HuH-7.5 (cell line): ENCODE data around the gene UNC45B.
"Not testable (repeated sequence)": the region's sequence is repeated elsewhere in the genome, so short reads cannot be mapped to it uniquely, and the experiment has no call there.

ENCODE experiments used
- DNase-seq: peaks from one replicate; pipeline ENCODE4 v3.0.0; 2011; ENCODE audit warnings: low spot score

Gene UNC45B

DNA sequence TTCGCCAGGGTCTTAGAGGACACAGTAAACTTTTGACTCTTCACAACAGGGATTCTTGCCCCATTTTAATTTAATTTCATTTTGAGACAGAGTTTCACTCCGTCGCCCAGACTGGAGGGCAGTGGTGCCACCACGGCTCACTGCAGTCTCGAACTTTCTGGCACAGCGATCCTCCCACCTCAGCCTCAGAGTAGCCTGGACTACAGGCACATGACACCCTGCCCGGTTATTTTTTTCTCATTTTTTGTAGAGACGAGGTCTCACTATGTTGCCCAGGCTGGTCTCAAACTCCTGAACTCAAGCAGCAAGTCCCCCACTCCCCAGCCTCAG, 5.2 kb upstream of the UNC45B start:
- DNase-seq, result no peak

GRCh38 chr17:35144840-35145239, 2.8 kb upstream of the UNC45B start:
- DNase-seq, result no peak

DNA sequence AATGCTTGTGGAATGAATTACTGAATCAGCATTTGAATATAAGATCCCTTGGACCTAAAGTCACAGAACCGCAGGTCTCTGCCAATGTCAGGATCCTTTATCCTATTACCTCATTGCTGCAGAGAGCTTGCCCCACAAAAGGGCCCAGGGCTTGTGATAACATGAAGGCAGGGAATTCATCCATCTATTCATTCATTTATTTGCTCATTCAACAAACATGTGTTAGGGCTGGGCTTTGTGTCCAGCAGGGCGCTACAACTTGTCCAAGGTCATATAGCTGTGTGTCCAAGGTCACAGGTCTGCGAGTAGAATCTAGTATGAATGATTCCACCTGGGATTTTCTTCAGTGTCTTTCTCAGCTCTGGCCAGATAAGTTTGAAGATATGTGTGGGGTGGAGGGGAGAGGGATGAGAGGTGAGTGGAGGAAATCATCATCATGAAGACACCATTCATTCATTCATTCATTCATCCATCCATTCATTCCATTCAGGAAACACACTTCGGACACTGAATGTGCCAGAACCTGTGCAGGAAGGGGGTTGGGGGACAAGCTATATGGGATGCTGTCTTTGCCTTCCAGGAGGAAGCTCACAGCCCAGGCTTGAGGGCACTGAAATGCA, 1.3 kb upstream of the UNC45B start:
- no peak for DNase-seq

DNA sequence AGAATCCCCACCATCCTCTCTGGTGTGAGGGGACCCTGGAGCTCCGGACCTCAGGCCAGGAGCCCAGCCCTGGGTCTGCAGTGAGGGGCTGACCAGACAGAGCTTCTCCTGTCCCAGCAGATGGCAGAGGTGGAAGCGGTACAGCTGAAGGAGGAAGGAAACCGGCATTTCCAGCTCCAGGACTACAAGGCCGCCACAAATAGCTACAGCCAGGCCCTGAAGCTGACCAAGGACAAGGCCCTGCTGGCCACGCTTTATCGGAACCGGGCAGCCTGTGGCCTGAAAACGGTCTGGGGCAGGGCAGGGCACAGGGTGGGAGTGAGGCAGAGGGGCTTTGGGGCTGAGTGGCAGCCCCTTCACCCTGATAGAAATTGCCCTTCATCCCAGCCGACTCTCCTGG, 527 bp downstream of the UNC45B start:
- no peak for DNase-seq

GRCh38 chr17:35149941-35150340, 2.3 kb downstream of the UNC45B start:
- DNase-seq, result no peak

DNA sequence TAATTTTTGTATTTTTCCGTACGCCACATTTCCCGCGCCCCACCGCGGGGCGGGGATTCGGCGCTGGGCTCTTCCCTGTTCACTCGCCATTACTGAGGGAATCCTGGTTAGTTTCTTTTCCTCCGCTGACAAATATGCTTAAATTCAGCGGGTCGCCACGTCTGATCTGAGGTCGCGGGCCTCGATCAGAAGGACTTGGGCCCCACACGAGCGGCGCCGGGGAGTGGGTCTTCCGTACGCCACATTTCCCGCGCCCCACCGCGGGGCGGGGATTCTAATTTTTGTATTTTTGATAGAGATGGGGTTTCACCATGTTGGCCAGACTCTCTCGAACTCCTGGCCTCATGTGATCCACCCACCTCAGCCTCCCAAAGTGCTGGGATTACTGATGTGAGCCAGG, 3.5 kb downstream of the UNC45B start:
- DNase-seq, result not testable (repeated sequence)

GRCh38 chr17:35152421-35153140, 5.0 kb downstream of the UNC45B start:
- no peak for DNase-seq

DNA sequence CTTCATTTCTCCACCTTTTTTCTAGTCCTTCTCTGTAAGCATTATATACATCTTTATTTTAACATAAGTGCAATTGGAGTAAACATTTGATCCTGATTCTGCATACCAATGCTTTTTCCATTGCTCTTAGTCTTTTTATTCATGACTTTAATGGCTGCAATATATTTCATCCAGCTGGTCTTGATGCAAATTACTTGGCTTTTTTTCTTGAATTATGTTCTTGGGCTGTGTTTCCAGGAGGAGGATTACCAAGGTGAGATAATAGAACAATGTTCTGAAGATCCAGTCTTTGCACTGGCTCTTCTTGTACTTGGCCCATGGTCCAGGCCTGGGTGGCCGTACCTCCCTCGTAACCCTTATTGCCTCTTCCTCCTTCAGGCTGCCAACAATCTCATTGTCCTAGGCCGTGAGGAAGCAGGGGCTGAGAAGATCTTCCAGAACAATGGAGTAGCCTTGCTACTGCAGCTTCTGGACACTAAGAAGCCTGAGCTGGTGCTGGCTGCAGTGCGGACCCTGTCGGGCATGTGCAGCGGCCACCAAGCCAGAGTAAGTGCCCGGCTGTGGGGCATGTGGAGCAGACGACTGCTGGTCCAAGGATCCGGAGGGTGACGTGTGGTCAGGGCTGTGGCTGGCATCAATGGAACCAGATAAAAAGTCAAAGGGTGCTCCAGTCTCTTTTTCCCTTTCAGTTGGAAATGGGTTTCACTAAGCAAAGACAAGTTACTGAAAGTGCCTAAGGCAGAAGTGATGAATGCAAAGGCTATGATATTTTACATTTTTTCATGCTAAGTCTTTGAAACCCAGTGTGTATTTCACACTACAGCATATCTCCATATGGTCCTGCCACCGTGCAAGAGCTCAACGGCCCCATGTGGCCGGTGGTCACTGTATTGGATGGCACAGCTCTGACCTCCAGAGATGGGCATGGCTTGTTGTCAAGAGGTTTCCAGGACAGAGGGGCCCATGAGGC, 6.9 kb downstream of the UNC45B start:
- DNase-seq, result no peak

GRCh38 chr17:35155246-35155645, 7.6 kb downstream of the UNC45B start:
- DNase-seq, result no peak

DNA sequence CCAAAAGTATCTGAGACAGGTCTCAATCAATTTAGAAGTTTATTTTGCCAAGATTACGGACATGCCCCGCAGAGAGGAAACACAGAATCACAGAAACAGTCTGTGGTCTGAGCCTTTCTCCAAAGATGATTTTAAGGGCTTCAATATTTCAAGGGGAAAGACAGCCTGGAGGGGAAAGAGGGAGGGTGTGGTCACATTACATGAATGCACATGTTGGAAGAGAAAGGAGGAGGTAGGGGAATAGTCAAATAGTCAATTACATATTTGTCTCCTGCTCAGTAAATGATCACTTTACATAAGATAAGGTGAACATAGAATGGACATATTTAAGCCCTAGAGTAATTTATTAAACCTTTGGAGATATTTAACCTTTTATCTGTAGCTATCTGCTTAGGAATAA, 12.3 kb downstream of the UNC45B start:
- DNase-seq, result no peak

- DNase-seq, result no peak
Observed at GRCh38 chr17:35160354-35161201, 13.0 kb downstream of the UNC45B start.

- DNase-seq, result no peak
Observed at GRCh38 chr17:35161281-35161761, 13.7 kb downstream of the UNC45B start.

DNA sequence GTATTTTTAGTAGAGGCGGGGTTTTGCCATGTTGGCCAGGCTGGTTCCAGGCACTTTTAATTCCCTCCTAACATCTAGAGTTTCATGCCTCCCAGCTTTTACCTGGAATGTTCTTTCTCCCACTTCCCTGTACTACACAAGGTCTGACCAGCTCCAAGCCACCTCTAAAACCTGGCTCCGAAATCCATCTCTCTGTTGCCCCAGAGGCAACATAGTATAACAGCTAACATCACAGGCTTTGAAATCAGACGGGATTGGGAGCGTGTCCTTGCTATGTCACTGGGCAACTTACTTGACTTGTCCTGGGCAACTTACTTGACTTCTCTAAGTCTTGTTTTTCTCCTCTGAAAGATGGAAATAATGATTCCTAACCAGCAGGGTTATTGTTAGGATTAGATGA, 15.1 kb downstream of the UNC45B start:
- DNase-seq, result no peak

DNA sequence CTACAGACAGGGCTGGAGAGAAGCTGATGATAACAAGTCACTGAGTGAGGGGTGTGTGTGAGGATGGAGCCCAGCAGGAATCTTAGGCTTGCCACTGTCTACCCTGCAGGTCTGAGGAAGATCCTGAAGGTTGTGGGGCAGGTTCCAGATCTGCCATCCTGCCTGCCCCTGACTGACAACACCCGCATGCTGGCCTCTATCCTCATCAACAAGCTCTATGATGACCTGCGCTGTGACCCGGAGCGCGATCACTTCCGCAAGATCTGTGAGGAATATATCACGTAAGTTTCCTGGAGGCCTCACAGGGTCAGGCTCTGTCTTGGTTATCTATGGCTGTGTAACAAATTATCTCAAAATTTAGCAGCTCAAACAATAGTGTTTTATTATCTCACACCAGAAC, 16.3 kb downstream of the UNC45B start:
- DNase-seq, result no peak

DNA sequence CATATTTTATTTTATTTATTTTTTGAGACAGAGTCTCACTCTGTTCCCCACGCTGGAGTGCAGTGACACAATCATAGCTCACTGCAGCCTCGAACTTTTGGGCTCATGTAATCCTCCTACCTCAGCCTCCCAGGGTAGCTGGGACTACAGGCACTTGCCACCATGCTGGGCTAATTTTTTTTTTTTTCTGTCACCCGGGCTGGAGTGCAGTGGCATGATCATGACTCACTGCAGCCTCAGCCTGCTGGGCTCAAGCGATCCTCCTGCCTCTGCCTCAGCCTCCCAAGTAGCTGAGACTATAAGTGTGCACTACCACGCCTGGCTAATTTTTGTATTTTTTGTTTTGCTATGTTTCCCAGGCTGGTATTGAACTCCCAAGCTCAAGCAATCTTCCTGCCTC, 17.1 kb downstream of the UNC45B start:
- DNase-seq, result no peak

DNA sequence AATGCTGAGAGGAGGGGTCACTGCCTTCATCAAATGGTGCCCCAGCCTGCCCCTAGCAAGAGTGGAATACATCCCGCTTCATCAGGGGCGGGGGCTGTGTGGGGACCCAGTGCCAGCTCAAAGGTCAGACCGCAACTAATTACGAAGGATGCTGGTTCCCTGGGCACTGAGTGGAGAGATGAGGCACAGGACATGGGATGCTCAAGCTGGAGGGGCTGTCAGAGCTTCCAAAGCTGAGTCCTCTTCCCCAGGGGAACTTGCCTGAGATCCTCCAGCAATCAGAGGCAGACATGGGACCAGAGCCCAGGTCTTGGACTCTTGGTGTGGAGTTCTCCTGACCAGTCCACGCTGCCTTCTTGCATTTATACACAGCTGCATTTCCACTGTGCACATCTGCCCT, 18.9 kb downstream of the UNC45B start:
- DNase-seq, result no peak

- no peak for DNase-seq
Observed at GRCh38 chr17:35167046-35167445, 19.4 kb downstream of the UNC45B start.

DNA sequence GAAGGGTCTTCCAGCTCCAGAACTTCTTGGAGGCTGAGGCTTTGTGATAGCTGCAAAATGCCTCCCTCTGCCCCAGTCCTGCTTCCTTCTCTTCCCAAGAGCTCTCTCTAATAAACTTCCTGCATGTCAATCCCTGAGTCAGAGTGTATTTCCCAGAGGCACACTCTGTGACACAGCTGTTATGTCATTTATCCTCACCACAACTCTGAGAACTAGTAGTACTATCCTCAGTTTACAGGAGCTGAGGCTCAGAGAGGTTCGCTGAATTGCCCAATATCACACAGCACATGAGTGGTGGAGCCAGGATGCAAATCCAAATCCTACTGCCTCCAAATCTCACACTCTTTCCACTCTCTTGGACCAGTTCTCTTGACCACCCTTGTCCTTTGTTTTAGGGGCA, 20.0 kb downstream of the UNC45B start:
- no peak for DNase-seq

GRCh38 chr17:35169835-35170363, 22.3 kb downstream of the UNC45B start:
- DNase-seq, result no peak

GRCh38 chr17:35170968-35171771, 23.6 kb downstream of the UNC45B start:
- no peak for DNase-seq

GRCh38 chr17:35171834-35172233, 24.2 kb downstream of the UNC45B start:
- no peak for DNase-seq
